Right kidney (tissue), 9 donors: Measurements from ENCODE around the gene PPCS.

Experiments used
- DNase-seq: peaks from one replicate; pipeline ENCODE4 v3.0.0-alpha.2; 2016
- long read RNA-seq, 8 donors: transcript quantifications; one replicate each; lab custom pipeline, GENCODE V29; 2026

Gene PPCS
- long read RNA-seq, donor 1, transcript PPCS-201 (3 exons, 984 nt) = major isoform, 27 of 63 reads
- long read RNA-seq, donor 1, transcript PPCS-203 (3 exons, 1,431 nt) = minor isoform, 23 of 63 reads
- long read RNA-seq, donor 1, transcript PPCS-207 (2 exons, 1,617 nt) = minor isoform, 8 of 63 reads
- long read RNA-seq, donor 1, partial matches to known transcripts = 0 of 63 reads
- long read RNA-seq, donor 1, other reads (novel, unspliced or antisense) = 0 of 63 reads
- long read RNA-seq, donor 2, transcript PPCS-203 (3 exons, 1,431 nt) = major isoform, 14 of 28 reads
- long read RNA-seq, donor 2, transcript PPCS-201 (3 exons, 984 nt) = minor isoform, 12 of 28 reads
- long read RNA-seq, donor 2, partial matches to known transcripts = 0 of 28 reads
- long read RNA-seq, donor 2, other reads (novel, unspliced or antisense) = 0 of 28 reads
- long read RNA-seq, donor 3, transcript PPCS-201 (3 exons, 984 nt) = major isoform, 13 of 23 reads
- long read RNA-seq, donor 3, transcript PPCS-203 (3 exons, 1,431 nt) = minor isoform, 9 of 23 reads
- long read RNA-seq, donor 3, partial matches to known transcripts = 0 of 23 reads
- long read RNA-seq, donor 3, other reads (novel, unspliced or antisense) = 0 of 23 reads
- long read RNA-seq, donor 4, transcript PPCS-201 (3 exons, 984 nt) = major isoform, 15 of 31 reads
- long read RNA-seq, donor 4, transcript PPCS-203 (3 exons, 1,431 nt) = minor isoform, 13 of 31 reads
- long read RNA-seq, donor 4, partial matches to known transcripts = 0 of 31 reads
- long read RNA-seq, donor 4, other reads (novel, unspliced or antisense) = 0 of 31 reads
- long read RNA-seq, donor 5, transcript PPCS-207 (2 exons, 1,617 nt) = minor isoform, 7 of 47 reads
- long read RNA-seq, donor 5, transcript PPCS-203 (3 exons, 1,431 nt) = major isoform, 20 of 47 reads
- long read RNA-seq, donor 5, transcript PPCS-201 (3 exons, 984 nt) = minor isoform, 18 of 47 reads
- long read RNA-seq, donor 5, partial matches to known transcripts = 0 of 47 reads
- long read RNA-seq, donor 5, other reads (novel, unspliced or antisense) = 0 of 47 reads
- long read RNA-seq, donor 6, transcript PPCS-201 (3 exons, 984 nt) = major isoform, 22 of 55 reads
- long read RNA-seq, donor 6, transcript PPCS-203 (3 exons, 1,431 nt) = minor isoform, 18 of 55 reads
- long read RNA-seq, donor 6, partial matches to known transcripts = 10 of 55 reads
- long read RNA-seq, donor 6, other reads (novel, unspliced or antisense) = 0 of 55 reads
- long read RNA-seq, donor 7, transcript PPCS-201 (3 exons, 984 nt) = minor isoform, 21 of 48 reads
- long read RNA-seq, donor 7, transcript PPCS-203 (3 exons, 1,431 nt) = major isoform, 24 of 48 reads
- long read RNA-seq, donor 7, partial matches to known transcripts = 0 of 48 reads
- long read RNA-seq, donor 7, other reads (novel, unspliced or antisense) = 0 of 48 reads
- long read RNA-seq, donor 8, transcript PPCS-203 (3 exons, 1,431 nt) = minor isoform, 19 of 44 reads
- long read RNA-seq, donor 8, transcript PPCS-201 (3 exons, 984 nt) = major isoform, 22 of 44 reads
- long read RNA-seq, donor 8, partial matches to known transcripts = 0 of 44 reads
- long read RNA-seq, donor 8, other reads (novel, unspliced or antisense) = 0 of 44 reads

- peak; percentile 99 for DNase-seq
These were observed at the start of gene PPCS, which contains the start of gene ZMYND12 for GRCh38 chr1:42456010-42456753. Gene PPCS (plus strand): TSS chr1:42456543. CDS start chr1:42456566, 23 bp downstream. Gene ZMYND12 (minus strand): TSS chr1:42456022. CDS start chr1:42455997, 25 bp downstream.

GRCh38 chr1:42414551-42415496, 41.5 kb upstream of the PPCS start:
- DNase-seq = no peak

GRCh38 chr1:42417166-42417565, 39.2 kb upstream of the PPCS start:
- DNase-seq = no peak

DNA sequence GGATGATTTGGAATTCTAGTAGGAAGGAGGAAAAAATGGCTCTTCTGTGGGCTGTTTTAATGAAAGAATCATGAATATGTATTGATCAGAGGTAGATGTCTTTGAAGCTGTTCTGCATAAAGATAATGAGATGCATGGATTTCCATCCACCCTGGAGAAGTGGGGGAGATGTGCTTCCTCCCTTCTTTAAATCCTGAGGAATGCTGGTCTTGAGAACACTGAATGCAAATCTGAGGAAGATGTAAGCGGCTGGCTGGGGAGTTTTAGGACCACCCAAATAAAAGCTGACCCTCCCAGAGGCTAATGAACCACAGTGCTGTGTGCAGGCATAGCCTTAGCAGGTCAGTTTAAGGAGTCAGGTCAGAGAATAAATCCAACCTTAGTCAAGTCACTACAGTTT, 37.8 kb upstream of the PPCS start:
- no peak for DNase-seq

DNA sequence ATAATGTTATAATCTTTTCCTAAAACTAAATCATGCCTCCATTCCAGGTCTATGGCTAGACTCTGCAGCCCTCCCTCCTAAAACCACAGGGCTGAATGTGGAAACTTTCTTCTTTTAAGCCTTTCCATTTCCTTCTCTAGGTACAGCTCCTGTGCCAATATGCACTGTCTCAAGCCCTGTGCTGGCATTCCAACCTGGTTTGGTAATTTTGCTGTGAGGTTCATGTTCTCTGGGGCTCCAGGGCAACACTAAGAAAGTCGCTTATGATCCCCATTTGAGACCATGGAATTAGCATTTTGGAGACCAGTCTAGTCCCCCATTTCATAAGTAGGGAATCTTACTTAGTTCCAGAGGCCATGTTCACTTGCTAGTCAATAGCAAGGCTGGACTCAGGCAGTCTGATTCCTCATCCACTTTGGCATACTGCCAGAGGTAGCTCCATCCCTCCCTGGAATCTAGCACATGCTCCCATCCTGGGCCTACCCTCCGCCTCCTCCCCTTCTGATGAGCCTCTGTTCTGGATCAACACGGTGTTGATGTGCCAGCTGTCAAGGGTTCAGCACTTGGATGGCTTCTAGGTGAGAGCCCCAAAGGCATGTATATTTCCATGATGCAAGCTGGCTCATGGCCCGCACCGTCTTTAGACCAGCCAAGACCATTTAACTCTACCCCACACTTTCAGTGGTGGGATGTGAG, 37.1 kb upstream of the PPCS start:
- no peak for DNase-seq

DNA sequence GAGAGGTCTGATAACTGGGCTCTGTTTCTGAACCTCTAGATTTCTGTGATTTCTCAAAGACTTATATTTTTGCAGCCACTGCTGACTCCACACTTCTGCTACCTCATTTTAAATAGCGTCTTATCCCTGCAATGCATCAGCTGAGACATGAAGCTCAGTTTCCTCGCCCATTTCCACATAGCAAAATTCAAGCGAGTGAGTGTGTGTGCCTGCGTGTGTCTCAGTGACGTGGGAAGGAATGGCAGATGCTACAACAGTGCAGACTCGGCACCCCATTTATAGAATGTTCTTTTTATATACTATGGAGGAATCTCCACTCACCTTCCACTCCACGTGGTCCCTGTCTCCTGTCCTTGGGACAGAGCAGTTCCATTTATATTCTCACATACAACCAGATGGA, 36.2 kb upstream of the PPCS start:
- DNase-seq = no peak

DNA sequence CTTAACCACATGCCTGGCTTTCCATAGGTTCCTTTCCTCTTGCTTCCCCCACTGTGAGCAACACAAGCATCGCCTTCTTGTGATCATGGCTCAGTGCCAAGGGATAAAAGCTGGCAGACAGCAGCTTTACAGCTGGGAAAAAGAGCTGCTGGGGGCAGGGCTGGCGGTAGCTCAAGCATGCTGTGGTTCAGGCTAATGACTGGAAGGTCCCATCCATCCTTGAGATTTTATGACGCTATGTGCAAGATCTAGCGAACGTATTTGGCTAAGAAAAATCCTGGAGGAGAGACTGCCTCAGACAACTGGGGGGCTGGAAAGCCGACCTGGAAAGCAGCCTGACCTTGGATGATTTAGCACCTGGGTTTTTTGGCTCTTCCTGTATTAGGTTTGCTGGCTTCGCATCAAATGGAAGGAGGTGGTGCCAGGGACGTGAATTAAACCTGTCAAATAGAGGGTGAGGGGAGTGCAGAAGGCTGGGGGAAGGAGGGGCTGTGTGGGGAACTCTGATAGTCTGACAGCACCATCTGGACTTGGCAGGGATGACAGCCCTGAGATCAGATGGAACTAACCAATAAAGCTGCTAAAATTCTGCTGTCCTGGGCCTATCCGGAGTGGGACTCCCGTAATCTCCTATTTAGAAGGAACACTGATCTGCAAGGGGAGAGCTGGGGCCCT, 35.3 kb upstream of the PPCS start:
- DNase-seq = peak; percentile 65

GRCh38 chr1:42422737-42423136, 33.6 kb upstream of the PPCS start:
- no peak for DNase-seq

- no peak for DNase-seq
These were observed 32.7 kb upstream of the PPCS start for GRCh38 chr1:42423681-42424080.

DNA sequence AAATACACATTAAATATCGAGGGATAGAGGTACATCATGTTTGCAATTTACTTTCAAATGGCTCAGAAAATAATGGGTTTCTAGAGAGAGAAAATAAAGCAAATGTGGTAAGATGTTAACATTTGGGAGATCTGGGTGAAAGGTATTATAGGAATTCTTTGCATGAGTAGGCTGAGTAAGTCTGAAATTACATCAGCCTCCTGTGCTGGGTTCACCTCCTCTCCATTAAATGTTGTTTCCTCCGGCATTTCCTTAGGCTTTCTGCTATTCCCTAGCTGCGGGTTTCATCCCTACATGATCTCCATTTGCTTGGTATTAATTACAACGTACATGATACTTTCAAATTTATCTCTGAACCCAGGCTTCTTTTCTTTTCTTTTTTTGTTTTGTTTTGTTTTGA, 32.1 kb upstream of the PPCS start:
- DNase-seq = no peak

DNA sequence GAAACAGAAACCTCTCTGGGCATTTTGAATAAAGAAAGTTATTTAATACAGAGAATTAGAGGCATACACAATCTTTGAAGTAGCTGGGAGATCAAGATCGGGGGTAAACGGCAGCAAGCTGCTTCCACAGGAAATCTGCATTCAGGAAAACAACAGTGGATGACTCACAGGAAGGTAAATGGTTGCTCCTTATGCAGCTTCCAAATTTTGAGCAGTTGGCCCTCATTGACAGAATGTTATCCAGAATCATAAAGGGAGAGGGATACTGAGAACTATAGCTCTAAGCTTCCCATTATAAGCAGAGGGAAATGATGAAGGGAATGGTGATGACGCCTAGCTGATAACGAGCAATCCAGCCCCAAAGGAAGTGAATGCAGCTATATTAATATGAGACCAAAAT, 29.1 kb upstream of the PPCS start:
- no peak for DNase-seq

- no peak for DNase-seq
These were observed 26.7 kb upstream of the PPCS start for GRCh38 chr1:42429603-42430002.

DNA sequence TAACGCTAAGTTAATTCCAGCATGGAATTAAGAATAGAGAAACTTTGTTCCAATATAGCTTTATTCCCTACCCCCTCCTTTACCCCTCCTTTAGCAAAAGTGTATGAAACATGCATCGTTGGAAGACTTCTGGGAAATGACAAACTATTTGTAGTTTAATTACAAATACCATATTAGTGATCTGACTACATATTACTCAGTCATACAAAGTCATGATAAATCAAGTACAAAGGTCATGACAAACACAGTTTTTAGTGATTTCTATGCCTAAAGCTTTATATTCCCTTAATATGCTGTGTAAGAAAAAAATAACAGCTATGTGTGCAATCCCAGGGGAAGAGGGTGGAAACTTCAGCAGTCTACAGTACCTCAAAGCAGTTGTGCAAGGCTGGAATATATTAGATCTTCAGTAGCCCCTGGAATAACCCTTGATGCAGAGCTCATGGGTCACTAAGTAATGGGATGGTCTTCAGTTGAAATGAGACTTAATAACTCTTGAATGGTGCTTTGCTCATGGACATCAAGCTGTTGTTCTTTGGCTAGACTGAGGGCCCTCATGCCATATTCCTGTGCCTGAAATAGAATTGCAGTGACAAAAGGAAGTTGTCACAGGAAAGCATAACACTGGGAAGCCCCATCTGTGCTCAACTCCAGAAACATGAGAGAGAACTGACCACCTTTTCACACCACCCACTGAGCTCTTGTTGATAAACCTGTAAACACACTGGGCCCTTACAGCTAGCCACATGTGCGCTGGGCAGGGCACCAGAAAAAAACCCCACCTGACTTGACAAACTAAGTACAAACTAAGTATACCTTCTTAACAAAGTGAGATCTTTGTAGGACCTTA, 25.8 kb upstream of the PPCS start:
- DNase-seq = no peak

DNA sequence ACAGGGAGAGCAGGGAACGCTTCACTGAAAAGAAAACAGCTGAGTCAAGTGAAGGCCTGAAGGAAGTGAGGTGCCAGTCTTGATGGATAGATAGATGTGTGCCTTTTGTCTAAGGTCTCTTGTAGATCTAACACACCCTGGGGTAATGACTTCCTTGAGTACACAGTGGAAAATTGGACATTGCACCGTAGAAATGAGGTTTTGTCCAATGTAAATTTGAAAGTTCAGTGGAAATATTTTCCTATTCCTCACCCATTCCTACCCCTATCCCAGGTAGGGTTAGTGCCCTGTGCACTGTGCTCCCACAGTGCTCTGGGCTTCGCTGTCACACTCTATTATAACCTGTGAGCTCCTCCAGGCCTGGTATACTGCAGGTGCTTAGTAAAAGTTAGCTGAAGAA, 24.8 kb upstream of the PPCS start:
- no peak for DNase-seq

- DNase-seq = no peak
These were observed 23.6 kb upstream of the PPCS start for GRCh38 chr1:42432714-42433113.

- no peak for DNase-seq
These were observed 23.0 kb upstream of the PPCS start for GRCh38 chr1:42433369-42433768.

- no peak for DNase-seq
These were observed 22.0 kb upstream of the PPCS start for GRCh38 chr1:42434340-42434739.

- no peak for DNase-seq
These were observed 16.4 kb upstream of the PPCS start for GRCh38 chr1:42439940-42440339.
